GM06990 (cell line): ENCODE results near the gene NAIF1.

ENCODE experiments used
- DNase-seq: peaks from one replicate; pipeline ENCODE4 v3.0.0-alpha.2; 2011; ENCODE audit not compliant: insufficient read length; ENCODE audit errors: extremely low read depth
- H3K27me3 ChIP-seq: replicated peaks from 2 replicates; pipeline ENCODE4 v1.6.0; 2011; ENCODE audit warnings: low read length; ENCODE audit not compliant: control insufficient read depth, insufficient read depth
- H3K36me3 ChIP-seq: 2 replicates; pipeline ENCODE4 v1.5.1; 2011; ENCODE audit warnings: low read length; ENCODE audit not compliant: control insufficient read depth, insufficient read depth
- H3K4me3 ChIP-seq: replicated peaks from 2 replicates; pipeline ENCODE4 v1.5.1; 2011; ENCODE audit warnings: low read depth, mild to moderate bottlenecking, control low read depth, low read length
- TF ChIP-seq, protein P1 (sequence below): IDR thresholded peaks from 2 replicates; pipeline ENCODE4 v1.5.1; 2011; ENCODE audit warnings: low read length, control low read depth, mild to moderate bottlenecking, inconsistent platforms; ENCODE audit not compliant: insufficient read depth, poor library complexity, severe bottlenecking

NAIF1 gene

DNA sequence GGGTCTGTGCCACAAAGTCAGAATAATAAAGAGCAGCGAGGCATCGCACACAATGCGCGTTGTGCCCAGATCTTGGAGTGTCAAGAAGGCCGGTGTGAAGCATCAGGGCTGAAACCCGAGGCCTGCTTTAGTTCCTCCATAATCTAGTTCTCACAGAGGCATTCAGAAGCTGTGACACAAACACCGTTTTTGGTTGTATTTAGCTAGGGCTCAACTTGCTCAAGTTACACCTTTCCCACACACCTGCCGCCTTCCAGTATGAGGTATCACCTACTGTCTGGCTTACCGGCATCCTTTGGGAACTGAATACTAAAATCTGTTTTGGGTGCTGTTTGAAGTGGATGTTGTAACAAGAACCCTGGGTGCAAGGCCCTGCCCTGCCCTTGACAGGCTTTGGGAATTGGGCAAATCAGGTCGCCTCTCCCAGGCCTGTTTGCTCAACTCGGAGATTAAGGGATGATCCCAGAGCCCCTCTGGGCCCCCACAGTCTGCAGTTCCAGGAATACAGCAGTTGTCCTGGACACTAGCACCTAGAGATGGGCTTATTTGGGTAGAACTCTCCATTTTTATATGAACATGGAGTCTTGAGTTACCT, 27.9 kb upstream of the NAIF1 start:
- no peaks in the 10 kb centered on the region for H3K27me3 ChIP-seq
- H3K36me3 ChIP-seq: peaks cover 2% of the 10 kb centered on the region
- TF ChIP-seq, protein P1, sequence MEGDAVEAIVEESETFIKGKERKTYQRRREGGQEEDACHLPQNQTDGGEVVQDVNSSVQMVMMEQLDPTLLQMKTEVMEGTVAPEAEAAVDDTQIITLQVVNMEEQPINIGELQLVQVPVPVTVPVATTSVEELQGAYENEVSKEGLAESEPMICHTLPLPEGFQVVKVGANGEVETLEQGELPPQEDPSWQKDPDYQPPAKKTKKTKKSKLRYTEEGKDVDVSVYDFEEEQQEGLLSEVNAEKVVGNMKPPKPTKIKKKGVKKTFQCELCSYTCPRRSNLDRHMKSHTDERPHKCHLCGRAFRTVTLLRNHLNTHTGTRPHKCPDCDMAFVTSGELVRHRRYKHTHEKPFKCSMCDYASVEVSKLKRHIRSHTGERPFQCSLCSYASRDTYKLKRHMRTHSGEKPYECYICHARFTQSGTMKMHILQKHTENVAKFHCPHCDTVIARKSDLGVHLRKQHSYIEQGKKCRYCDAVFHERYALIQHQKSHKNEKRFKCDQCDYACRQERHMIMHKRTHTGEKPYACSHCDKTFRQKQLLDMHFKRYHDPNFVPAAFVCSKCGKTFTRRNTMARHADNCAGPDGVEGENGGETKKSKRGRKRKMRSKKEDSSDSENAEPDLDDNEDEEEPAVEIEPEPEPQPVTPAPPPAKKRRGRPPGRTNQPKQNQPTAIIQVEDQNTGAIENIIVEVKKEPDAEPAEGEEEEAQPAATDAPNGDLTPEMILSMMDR: no peak
- DNase-seq: no peak
- H3K4me3 ChIP-seq: no peak overlapping the region

DNA sequence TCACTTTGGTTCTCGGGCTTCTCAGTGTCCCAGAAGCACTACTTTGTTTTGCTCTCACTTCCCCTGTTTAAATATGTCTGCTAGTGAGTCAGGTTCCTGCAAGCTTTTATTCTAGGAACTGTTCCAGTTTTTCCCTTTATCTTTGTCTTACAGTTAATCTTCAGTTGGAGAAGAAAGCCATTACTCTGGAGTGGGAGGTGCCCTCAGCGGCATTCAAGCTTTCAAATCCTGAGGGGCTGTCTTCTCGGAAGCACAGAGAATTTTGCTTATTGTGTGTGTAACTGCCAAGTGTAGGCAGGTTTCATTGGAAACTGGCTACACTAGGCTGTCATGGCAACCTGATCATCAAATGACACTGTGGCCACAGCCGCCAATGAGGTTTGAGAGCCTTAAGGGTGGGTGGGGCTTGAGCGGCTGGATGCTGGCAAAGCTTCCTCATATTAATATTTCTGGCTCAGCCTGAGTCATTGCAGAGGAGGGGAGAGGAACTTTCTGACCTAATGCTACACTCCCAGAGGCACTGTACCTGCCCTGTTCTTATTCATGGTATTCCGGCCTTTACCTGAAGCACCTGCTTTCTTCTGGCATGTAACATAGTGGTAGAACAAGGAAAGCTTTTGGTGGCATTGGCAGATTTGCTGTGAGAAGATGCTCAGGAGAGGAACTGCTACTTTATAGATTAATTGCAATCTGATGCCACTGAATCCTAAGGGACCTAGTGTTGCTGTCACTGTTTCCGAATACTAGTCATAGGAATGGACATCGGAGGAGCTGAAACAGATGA, 27.2 kb upstream of the NAIF1 start:
- Histone ChIP-seq H3K4me3 (no peak overlapping the region; the same call in 1 of the 2 replicates), H3K27me3 (no peaks in the 10 kb centered on the region), H3K36me3 (peaks cover 2% of the 10 kb centered on the region)
- TF ChIP-seq, protein P1: no peak
- no peak for DNase-seq

DNA sequence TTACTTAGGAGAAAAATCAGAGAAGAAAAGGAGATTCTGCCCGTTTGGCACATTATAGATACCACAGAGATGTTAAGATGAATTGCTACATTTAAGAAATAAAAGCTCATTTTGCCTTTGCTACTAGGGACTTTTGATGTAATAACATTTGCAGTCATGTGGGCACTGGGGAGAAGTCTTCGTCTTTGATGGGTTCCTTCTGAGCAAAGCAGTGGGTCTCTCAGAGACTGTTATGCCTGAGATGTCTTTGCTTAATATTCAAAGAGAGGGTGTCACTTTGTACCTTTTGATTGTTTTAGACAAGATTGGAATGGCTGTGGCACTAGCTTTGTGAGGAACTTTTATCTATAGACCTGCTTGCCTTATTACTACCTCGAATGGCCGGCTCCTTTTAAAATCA, 25.9 kb upstream of the NAIF1 start:
- Histone ChIP-seq H3K4me3 (no peak overlapping the region), H3K27me3 (no peaks in the 10 kb centered on the region), H3K36me3 (no peaks in the 10 kb centered on the region; the same call in none of the 2 replicates)
- DNase-seq: no peak
- TF ChIP-seq, protein P1: no peak

DNA sequence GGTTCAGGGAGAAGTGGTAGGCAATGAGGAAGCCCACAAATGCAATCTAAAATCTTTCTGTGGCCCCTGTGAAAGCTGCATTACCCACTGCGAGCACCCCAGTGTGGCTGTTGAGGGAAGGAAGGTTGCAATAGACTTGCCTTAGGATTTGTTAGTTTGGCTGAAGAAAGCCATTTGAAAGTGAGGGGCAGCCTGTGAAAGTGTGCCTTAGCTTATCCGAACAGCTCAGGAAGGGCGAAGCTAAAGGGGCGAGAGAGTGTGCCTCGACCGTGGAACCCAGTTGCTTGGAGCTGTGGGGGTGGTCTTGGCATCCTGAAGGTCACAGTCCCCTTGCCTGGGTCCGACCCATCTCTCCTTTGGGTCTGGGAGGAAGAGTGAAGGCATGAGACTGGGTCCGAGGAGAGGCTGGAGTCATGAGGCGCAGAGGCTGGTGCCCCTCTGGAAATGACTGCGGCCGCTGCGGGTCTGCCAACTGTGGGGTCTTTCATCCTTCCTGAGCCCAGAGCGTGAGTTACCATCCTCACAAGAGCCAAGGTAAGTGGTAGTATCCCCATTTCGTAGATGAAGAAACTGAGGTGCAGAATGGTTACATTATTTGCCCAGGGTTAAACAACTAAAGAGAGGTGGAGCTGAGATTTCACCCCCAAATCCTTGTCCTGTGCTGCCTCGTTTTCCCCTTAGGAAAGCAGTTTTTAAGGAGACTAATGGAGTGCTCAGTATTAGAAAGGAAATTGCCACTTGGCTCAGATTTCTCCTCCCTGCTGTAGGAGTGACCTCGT, 25.3 kb upstream of the NAIF1 start:
- H3K27me3 ChIP-seq: no peaks in the 10 kb centered on the region
- no peaks in the 10 kb centered on the region; the same call in none of the 2 replicates for H3K36me3 ChIP-seq
- TF ChIP-seq, protein P1: no peak
- DNase-seq: no peak
- H3K4me3 ChIP-seq: no peak overlapping the region

DNA sequence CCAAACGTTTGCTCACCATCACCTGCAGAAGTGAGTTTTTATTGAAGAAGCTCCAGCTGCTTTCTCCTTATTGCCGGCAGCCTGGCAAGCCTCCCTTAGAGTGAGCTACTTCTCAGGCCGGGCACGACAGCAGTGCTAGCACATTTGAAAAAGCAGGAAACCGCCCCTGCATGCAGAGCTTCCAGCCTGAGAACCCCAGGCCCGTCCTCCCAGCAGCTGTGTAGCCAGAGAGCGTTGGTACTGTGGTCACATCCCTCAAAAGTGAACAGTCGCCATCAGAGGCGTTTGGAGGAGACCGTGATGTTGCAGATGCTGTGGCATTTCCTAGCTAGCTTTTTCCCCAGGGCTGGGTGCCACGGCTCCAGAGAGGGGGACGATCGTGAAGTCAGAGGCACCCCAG, 24.5 kb upstream of the NAIF1 start:
- TF ChIP-seq, protein P1: no peak
- H3K4me3 ChIP-seq: no peak overlapping the region
- DNase-seq: no peak
- no peaks in the 10 kb centered on the region for H3K27me3 ChIP-seq
- H3K36me3 ChIP-seq: no peaks in the 10 kb centered on the region; the same call in none of the 2 replicates
